ENCODE results near the gene CHP1.
"Not testable (repeated sequence)": the region's sequence is repeated elsewhere in the genome, so short reads cannot be mapped to it uniquely, and the experiment has no call there.

CHP1 gene

GRCh38 chr15:41292521-41292920 is 61.5 kb downstream of the CHP1 start:
- no peak for DNase-seq (ENCODE audit: low read depth)

- not testable (repeated sequence) for DNase-seq (ENCODE audit: low read depth)
Measured at GRCh38 chr15:41301139-41301538, 70.1 kb downstream of the CHP1 start.

- no peak for DNase-seq (ENCODE audit: low read depth)
Measured at GRCh38 chr15:41301587-41301986, 70.5 kb downstream of the CHP1 start.

- no peak for DNase-seq (ENCODE audit: low read depth)
Measured at GRCh38 chr15:41304149-41304770, 73.2 kb downstream of the CHP1 start.

- no peak for DNase-seq (ENCODE audit: low read depth)
Measured at GRCh38 chr15:41307679-41308078, 76.6 kb downstream of the CHP1 start.

GRCh38 chr15:41309226-41309905 is 78.3 kb downstream of the CHP1 start:
- no peak for DNase-seq (ENCODE audit: low read depth)

- DNase-seq (ENCODE audit: low read depth): not testable (repeated sequence)
Measured at GRCh38 chr15:41320805-41321330, 89.8 kb downstream of the CHP1 start.

GRCh38 chr15:41323611-41324010 is 92.5 kb downstream of the CHP1 start:
- DNase-seq (ENCODE audit: low read depth): no peak

GRCh38 chr15:41331281-41331680 is 100.2 kb downstream of the CHP1 start:
- no peak for DNase-seq (ENCODE audit: low read depth)
